Measurements from ENCODE around the gene TPPP2.

DNA sequence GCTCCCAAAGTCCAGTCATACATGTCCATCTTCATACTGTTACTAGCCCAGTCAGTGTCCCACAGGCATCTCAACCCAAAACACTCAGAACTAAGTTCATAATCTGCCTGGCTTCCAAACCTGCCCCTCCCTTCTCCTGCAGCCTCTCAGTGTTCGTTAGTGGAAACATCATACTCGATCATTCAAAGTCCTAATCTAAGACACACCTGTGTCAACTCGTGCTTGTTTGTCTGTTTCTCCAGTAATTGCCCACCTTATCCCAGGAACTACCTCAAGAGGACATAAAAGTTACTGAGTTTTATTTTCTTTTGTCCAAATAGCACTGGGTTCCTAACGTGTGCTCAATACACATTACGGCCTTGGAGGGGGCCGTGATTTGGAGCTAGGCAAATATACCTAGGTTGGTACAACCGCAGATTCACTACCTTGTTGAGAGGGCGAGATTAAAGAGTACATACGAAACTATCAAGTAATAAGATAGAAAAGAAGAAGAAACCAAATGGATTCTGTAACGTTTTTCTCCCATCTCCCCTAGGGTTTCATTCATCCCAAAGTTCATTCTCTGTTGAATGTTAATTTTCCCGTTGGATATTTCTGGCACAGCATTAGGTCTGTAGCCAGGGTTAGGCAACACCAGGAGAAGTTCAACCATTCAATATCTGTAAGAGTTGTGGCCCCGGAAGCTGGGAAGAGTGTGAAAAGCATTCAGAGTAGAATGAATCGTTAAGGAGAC, 30.8 kb downstream of the TPPP2 start:
- no peak for TF ChIP-seq EZH2 (IDR thresholded peaks at IDR 0.05; ENCODE audit: insufficient read depth, poor library complexity, severe bottlenecking)
- no peak for TF ChIP-seq EZH2phosphoT487 (IDR thresholded peaks at IDR 0.05; ENCODE audit: insufficient read depth, low read depth)

Measured in GM23248 (cell line).